PC-3 (cell line): ENCODE results near the gene NRXN2.

ENCODE experiments used
- CTCF ChIP-seq: fragments of 300-600 bp; sonication (generic); conservative IDR thresholded peaks from 2 replicates; pipeline ENCODE4 v1.5.1; 2017; ENCODE audit warnings: antibody characterized with exemption, low read depth, mild to moderate bottlenecking, low read length
- EZH2 ChIP-seq: fragments of 300-600 bp; sonication (generic); IDR thresholded peaks from one replicate; pipeline ENCODE4 v1.6.1; 2017; ENCODE audit warnings: antibody characterized with exemption, mild to moderate bottlenecking, low read length; ENCODE audit not compliant: unreplicated experiment

- no peak for TF ChIP-seq CTCF
- no peak for TF ChIP-seq EZH2
Measured at GRCh38 chr11:64694821-64695365, 28.1 kb downstream of the NRXN2 start.
